GM23338 (cell line): ENCODE measurements around the gene NRL. TPM values are rescaled to one million over a fixed set of nuclear protein-coding genes. Genes with fewer than 3 reads are reported as not detected.

Source experiments
- ATAC-seq: fragments of 200-7000 bp; cut with Tn5 transposase; 3 replicates; pipeline ENCODE4 v1.9.1; 2020
- DNase-seq: peaks from one replicate; pipeline ENCODE4 v3.0.0-alpha.2; 2015; ENCODE audit warnings: low spot score
- H2AFZ ChIP-seq: fragments of 200-600 bp; sonication (generic); 2 replicates; pipeline ENCODE4 v1.8.0; 2016; ENCODE audit warnings: antibody characterized with exemption, mild to moderate bottlenecking, moderate library complexity
- H3F3A ChIP-seq: fragments of 200-600 bp; sonication (generic); replicated peaks from 2 replicates; pipeline ENCODE4 v1.8.0; 2017; ENCODE audit warnings: antibody characterized with exemption, mixed run types, low read depth
- H3K27ac ChIP-seq: fragments of 200-600 bp; sonication (generic); 2 replicates; pipeline ENCODE4 v1.6.1; 2016; ENCODE audit warnings: low read depth
- H3K27me3 ChIP-seq: fragments of 200-600 bp; sonication (generic); 2 replicates; pipeline ENCODE4 v1.8.0; 2016; ENCODE audit warnings: mild to moderate bottlenecking, mixed run types, moderate library complexity; ENCODE audit not compliant: insufficient read depth
- H3K36me3 ChIP-seq: fragments of 200-600 bp; sonication (generic); 2 replicates; pipeline ENCODE4 v1.8.0; 2016; ENCODE audit warnings: mild to moderate bottlenecking; ENCODE audit not compliant: insufficient read depth
- H3K4me1 ChIP-seq: fragments of 200-600 bp; sonication (generic); 2 replicates; pipeline ENCODE4 v1.8.0; 2016; ENCODE audit warnings: mild to moderate bottlenecking, moderate library complexity; ENCODE audit not compliant: insufficient read depth
- H3K4me2 ChIP-seq: fragments of 200-600 bp; sonication (generic); 2 replicates; pipeline ENCODE4 v1.7.1; 2017; ENCODE audit warnings: mixed run types
- H3K4me3 ChIP-seq: fragments of 200-600 bp; sonication (generic); 2 replicates; pipeline ENCODE4 v1.6.1; 2016; ENCODE audit warnings: mixed run types
- H3K79me2 ChIP-seq: fragments of 200-600 bp; sonication (generic); replicated peaks from 2 replicates; pipeline ENCODE4 v1.8.0; 2017; ENCODE audit warnings: mild to moderate bottlenecking; ENCODE audit not compliant: insufficient read depth
- H3K9me2 ChIP-seq: fragments of 200-600 bp; sonication (generic); 2 replicates; pipeline ENCODE4 v1.8.0; 2017; ENCODE audit not compliant: insufficient read depth
- H4K20me1 ChIP-seq: fragments of 200-600 bp; sonication (generic); replicated peaks from 2 replicates; pipeline ENCODE4 v1.8.0; 2017; ENCODE audit warnings: mild to moderate bottlenecking; ENCODE audit not compliant: insufficient read depth
- H3K27ac Mint-ChIP-seq: 2 replicates; pipeline ENCODE4 v1.8.0; 2020; ENCODE audit warnings: inconsistent platforms, mild to moderate bottlenecking, moderate library complexity, mixed read lengths
- H3K27me3 Mint-ChIP-seq: 3 replicates; pipeline ENCODE4 v1.8.0; 2022; ENCODE audit warnings: low read depth, mild to moderate bottlenecking, moderate library complexity, mixed read lengths, inconsistent platforms; ENCODE audit not compliant: insufficient read depth, poor library complexity
- H3K36me3 Mint-ChIP-seq: 3 replicates; pipeline ENCODE4 v1.8.0; 2021; ENCODE audit warnings: low read depth, mild to moderate bottlenecking, inconsistent platforms, moderate library complexity, mixed read lengths
- H3K4me1 Mint-ChIP-seq: 3 replicates; pipeline ENCODE4 v1.8.0; 2020; ENCODE audit warnings: mild to moderate bottlenecking, inconsistent platforms, mixed read lengths
- H3K4me3 Mint-ChIP-seq: 3 replicates; pipeline ENCODE4 v1.8.0; 2021; ENCODE audit warnings: moderate library complexity, mild to moderate bottlenecking, inconsistent platforms, mixed read lengths
- H3K9me3 Mint-ChIP-seq: 3 replicates; pipeline ENCODE4 v1.8.0; 2020; ENCODE audit warnings: moderate library complexity, mild to moderate bottlenecking, inconsistent platforms, mixed read lengths
- CREB1 ChIP-seq: fragments of 250-450 bp; sonication (Bioruptor Pico); IDR thresholded peaks from 2 replicates; pipeline ENCODE4 v1.5.0; 2020; ENCODE audit warnings: low read depth, mild to moderate bottlenecking, moderate library complexity
- CTCF ChIP-seq, 2 experiments: fragments of 200-600 bp in 1 of 2; sonication (generic) in 1 of 2; conservative IDR thresholded peaks; 2 replicates each; pipeline versions ENCODE4 v1.5.1 to v1.6.1; 2016 to 2017; ENCODE audit warnings: antibody characterized with exemption in 2 of 2, low read depth in 2 of 2, mild to moderate bottlenecking in 2 of 2, moderate library complexity in 1 of 2
- ETS1 ChIP-seq: IDR thresholded peaks from 2 replicates; pipeline ENCODE4 v1.6.1; 2016; ENCODE audit warnings: antibody characterized with exemption
- EZH2 ChIP-seq: fragments of 200-600 bp; sonication (generic); IDR thresholded peaks from one replicate; pipeline ENCODE4 v1.8.0; 2017; ENCODE audit warnings: antibody characterized with exemption, mild to moderate bottlenecking, low read depth; ENCODE audit not compliant: unreplicated experiment
- EZH2phosphoT487 ChIP-seq: fragments of 200-600 bp; sonication (generic); IDR thresholded peaks from one replicate; pipeline ENCODE4 v1.8.1; 2018; ENCODE audit warnings: antibody characterized with exemption; ENCODE audit not compliant: unreplicated experiment
- JUNB ChIP-seq: IDR thresholded peaks from one replicate; pipeline ENCODE4 v1.6.1; 2016; ENCODE audit warnings: antibody characterized with exemption; ENCODE audit not compliant: unreplicated experiment
- NANOG ChIP-seq: IDR thresholded peaks from 2 replicates; pipeline ENCODE4 v1.6.1; 2016; ENCODE audit warnings: antibody characterized with exemption, borderline replicate concordance
- POLR2AphosphoS5 ChIP-seq: IDR thresholded peaks from 2 replicates; pipeline ENCODE4 v1.6.1; 2016; ENCODE audit warnings: antibody characterized with exemption, low read depth
- REST ChIP-seq: IDR thresholded peaks from one replicate; pipeline ENCODE4 v1.6.1; 2018; ENCODE audit warnings: antibody characterized with exemption; ENCODE audit not compliant: unreplicated experiment
- ZNF114 ChIP-seq: fragments of 250-450 bp; sonication (Bioruptor Pico); IDR thresholded peaks from 2 replicates; pipeline ENCODE4 v1.5.0; 2020; ENCODE audit warnings: mild to moderate bottlenecking, moderate library complexity
- polyA plus RNA-seq: library from polyadenylated mRNA; unstranded; fragments of >200 nt; fragmentation: Nextera tagmentation; extraction: Ambion mirVana; gene quantifications from 2 replicates; pipeline ENCODE4 v1.2.1, GENCODE V29; 2016
- total RNA-seq: library from RNA; depleted of rRNA; stranded (reverse); fragments of >200 nt; shearing (Covaris generic); gene quantifications from 2 replicates; pipeline ENCODE4 v1.2.3, GENCODE V29; 2014

The NRL gene
- total and polyA plus RNA-seq, 2 experiments from 2014 or later, result 1.8 to 2.2 TPM

GRCh38 chr14:24098927-24099813, 15.6 kb downstream of the NRL start:
- Mint-ChIP-seq H3K27ac (no peak overlapping the region), H3K36me3 (peaks cover 90% of the 10 kb centered on the region), H3K4me1 (peaks cover 12% of the 10 kb centered on the region), H3K4me3 (no peak overlapping the region), H3K27me3 (peaks cover 11% of the 10 kb centered on the region), H3K9me3 (peaks cover 8% of the 10 kb centered on the region)
- H2AFZ ChIP-seq, result no peak overlapping the region
- no peak overlapping the region for H3K27ac ChIP-seq
- peaks cover 5% of the 10 kb centered on the region; the same call in 1 of the 2 replicates for H4K20me1 ChIP-seq
- H3F3A ChIP-seq, result 0 out of 2 replicates have a peak, but pooled peaks cover 10% of the 10 kb centered on the region
- H3K36me3 ChIP-seq, result peaks cover 25% of the 10 kb centered on the region
- H3K4me3 ChIP-seq, result no peak overlapping the region
- H3K27me3 ChIP-seq, result no peaks in the 10 kb centered on the region
- H3K9me2 ChIP-seq, result no peaks in the 10 kb centered on the region
- TF ChIP-seq ETS1, result no peak
- no peak for TF ChIP-seq ZNF114 (CRISPR knock-in tag)
- TF ChIP-seq EZH2, result no peak
- TF ChIP-seq NANOG, result no peak
- no peak for TF ChIP-seq REST
- no peak for TF ChIP-seq EZH2phosphoT487
- TF ChIP-seq CREB1 (CRISPR knock-in tag), result no peak
- TF ChIP-seq CTCF (conservative IDR thresholded peaks at IDR 0.05; ENCODE audit: low read depth in 2 of 2), result no peak
- TF ChIP-seq JUNB, result no peak
- no peak; the same call in 1 of the 2 replicates for TF ChIP-seq POLR2AphosphoS5
- H3K4me1 ChIP-seq, result peaks cover 8% of the 10 kb centered on the region
- no peak for ATAC-seq
- no peak for DNase-seq
- peaks cover 22% of the 10 kb centered on the region for H3K79me2 ChIP-seq
- no peak overlapping the region for H3K4me2 ChIP-seq
